AG09309 (cell line): ENCODE results near the gene RPS6KA4.
A peak's percentile ranks its signal among the peaks of the same experiment; 100 is the strongest.

Experiments used
- DNase-seq: peaks from one replicate; pipeline ENCODE4 v3.0.0-alpha.2; 2010; ENCODE audit warnings: low read depth
- H3K4me3 ChIP-seq: 2 replicates; pipeline ENCODE4 v1.5.1; 2011; ENCODE audit warnings: mild to moderate bottlenecking, low read depth, low read length, moderate library complexity; ENCODE audit not compliant: control insufficient read depth
- CTCF ChIP-seq: IDR thresholded peaks from 2 replicates; pipeline ENCODE4 v1.5.1; 2011; ENCODE audit warnings: mild to moderate bottlenecking, low read depth, low read length, inconsistent platforms; ENCODE audit not compliant: insufficient read depth, control insufficient read depth; ENCODE audit errors: missing control alignments

Gene RPS6KA4

DNA sequence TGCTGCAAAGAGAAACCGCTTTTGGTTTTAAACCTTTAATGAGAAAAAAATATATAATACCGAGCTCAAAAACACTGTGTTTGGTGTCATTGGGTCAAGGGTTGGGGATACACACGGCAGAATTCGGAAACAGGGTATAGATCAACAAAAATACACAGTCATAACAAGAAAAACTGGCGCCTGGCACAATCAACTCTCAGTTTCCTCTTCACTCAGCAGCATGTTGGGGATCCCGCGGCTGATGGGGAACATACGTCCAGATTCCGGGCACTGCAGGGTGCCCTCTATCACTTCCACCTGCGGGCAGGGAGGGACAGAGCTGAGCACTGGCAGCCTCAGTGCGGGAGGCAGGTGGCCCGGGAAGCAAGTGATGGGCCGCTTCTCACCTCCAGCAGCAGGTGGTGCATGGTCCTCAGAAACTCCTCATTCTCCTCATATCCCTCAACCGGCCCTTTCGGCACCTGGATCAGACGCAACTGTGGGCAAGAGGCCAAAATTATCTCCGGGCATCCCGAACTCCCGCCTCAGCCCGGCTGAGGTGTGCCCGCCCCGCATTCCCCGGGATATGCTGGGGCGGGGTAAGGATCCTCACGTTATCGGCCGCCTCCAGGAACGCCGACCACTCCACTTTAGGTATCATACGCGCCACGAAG, 42.2 kb upstream of the RPS6KA4 start:
- DNase-seq = no peak
- H3K4me3 ChIP-seq = peak overlapping the region; percentile 62
- no peak for TF ChIP-seq CTCF

DNA sequence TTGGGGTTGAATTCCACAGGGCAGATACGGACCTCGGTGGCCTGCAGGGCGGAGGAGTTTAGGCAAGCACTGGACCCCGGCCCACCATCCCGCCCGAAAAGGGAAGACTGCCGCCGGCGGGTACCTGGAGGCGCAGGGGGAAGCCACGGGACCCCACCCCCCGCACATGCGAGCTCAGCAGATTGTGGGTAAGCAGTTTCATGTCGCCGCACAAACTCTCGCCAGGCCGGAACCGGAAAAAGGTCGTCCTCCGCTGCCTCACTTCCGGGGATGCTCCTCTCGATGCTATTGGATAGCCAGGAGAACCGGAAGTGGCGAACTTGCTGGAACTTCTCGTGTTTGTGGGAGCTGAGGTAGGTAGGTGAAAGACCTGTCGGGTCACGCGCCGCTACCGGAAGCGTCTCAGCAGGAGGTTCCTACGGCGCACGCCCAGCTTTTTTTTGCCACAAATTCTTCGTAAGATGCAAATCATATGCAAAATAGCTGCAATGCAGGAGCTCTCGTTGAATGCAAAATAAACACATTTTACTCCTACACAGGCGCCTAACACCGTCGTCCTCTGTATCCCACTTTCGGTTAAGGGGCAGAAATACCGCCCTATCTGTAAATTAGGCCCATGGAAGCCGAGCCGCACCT, 41.5 kb upstream of the RPS6KA4 start, which contains the start of gene TRMT112:
TSS of gene TRMT112 (minus strand) at position 235 of the 636 bp plus-strand sequence. CDS start at position 202, 33 bp downstream.
- H3K4me3 ChIP-seq = peak within 1 kb of the TSS; percentile 62
- peak; percentile 92 for DNase-seq
- TF ChIP-seq CTCF = no peak

DNA sequence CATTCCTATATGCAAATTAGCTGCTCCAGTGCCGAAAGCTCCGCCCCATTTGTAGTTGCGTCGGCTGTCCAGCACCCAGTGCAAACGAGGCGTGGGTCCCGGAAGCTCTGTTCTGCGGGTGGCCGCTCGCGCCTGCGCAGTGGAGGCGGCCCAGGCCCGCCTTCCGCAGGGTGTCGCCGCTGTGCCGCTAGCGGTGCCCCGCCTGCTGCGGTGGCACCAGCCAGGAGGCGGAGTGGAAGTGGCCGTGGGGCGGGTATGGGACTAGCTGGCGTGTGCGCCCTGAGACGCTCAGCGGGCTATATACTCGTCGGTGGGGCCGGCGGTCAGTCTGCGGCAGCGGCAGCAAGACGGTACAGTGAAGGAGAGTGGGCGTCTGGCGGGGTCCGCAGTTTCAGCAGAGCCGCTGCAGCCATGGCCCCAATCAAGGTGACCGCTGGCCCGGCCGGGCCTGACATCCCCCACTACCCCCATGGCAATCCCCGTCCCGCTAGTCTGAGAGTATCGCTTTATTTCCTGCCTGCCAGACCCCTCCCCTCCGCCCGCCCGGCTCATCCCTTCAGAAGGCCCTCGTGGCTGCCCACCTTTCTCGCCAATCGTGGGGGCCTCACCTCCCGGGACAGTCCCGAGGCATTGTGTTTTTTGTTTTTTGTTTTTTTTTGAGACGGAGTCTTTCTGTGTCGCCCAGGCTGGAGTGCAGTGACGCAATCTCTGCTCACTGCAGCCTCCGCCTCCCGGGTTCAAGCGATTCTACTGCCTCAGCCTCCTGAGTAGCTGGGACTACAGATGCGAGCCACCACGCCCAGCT, 40.8 kb upstream of the RPS6KA4 start, which contains the start of gene PRDX5:
TSS of gene PRDX5 (plus strand) at position 161 of the 805 bp plus-strand sequence. CDS start at position 256, 95 bp downstream.
- peak; percentile 83 for DNase-seq
- H3K4me3 ChIP-seq = peak within 1 kb of the TSS; percentile 62
- no peak for TF ChIP-seq CTCF

GRCh38 chr11:64318766-64319761, 39.9 kb upstream of the RPS6KA4 start:
- no peak for DNase-seq
- TF ChIP-seq CTCF = no peak

DNA sequence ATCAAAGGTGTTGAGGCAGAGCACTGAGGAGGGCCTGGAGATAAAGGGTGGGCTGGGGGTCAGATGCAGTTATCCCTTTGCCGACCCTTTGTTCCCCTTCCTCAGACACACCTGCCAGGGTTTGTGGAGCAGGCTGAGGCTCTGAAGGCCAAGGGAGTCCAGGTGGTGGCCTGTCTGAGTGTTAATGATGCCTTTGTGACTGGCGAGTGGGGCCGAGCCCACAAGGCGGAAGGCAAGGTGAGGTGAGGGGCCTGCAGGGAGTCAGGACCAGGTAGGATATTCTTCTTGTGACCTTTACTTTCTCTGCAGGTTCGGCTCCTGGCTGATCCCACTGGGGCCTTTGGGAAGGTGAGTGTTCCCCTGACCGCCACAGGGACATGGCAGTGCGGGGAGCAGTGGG, 38.4 kb upstream of the RPS6KA4 start:
- no peak for TF ChIP-seq CTCF
- no peak for DNase-seq
- no peak overlapping the region for H3K4me3 ChIP-seq

More at GRCh38 chr11:64318766-64319761, 39.9 kb upstream of the RPS6KA4 start:
- H3K4me3 ChIP-seq = peak overlapping the region; percentile 62
